ENCODE data around the gene MYO18B.

Gene MYO18B

DNA sequence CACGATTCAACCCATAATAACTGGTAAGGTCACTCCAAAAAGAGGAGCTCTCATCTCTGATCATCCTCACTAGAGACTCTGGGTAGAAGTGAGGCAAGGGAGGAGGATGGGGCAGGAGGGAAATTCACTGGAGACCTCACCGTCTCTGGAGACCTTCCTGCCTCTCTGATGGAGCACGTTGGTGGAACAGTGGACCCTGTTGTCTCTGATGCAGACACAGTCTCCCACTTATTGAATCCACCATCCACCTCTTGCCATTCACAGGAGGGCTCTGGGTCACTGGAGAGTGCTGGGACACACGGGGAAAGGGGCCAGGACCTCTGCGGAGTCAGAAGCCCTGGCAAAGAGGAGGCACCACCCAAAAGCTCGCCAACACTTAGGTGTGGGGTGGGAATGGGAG lies 289.7 kb downstream of the MYO18B start:
- TF ChIP-seq, protein P1, sequence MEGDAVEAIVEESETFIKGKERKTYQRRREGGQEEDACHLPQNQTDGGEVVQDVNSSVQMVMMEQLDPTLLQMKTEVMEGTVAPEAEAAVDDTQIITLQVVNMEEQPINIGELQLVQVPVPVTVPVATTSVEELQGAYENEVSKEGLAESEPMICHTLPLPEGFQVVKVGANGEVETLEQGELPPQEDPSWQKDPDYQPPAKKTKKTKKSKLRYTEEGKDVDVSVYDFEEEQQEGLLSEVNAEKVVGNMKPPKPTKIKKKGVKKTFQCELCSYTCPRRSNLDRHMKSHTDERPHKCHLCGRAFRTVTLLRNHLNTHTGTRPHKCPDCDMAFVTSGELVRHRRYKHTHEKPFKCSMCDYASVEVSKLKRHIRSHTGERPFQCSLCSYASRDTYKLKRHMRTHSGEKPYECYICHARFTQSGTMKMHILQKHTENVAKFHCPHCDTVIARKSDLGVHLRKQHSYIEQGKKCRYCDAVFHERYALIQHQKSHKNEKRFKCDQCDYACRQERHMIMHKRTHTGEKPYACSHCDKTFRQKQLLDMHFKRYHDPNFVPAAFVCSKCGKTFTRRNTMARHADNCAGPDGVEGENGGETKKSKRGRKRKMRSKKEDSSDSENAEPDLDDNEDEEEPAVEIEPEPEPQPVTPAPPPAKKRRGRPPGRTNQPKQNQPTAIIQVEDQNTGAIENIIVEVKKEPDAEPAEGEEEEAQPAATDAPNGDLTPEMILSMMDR (IDR thresholded peaks at IDR 0.05; ENCODE audit: insufficient read depth, low read length, poor library complexity, severe bottlenecking) = no peak
- Histone ChIP-seq H3K27me3 (replicated peaks; ENCODE audit: control insufficient read depth, insufficient read depth, low read length) (no peaks in the 10 kb centered on the region), H3K36me3 (ENCODE audit: control insufficient read depth, insufficient read depth, low read length) (no peaks in the 10 kb centered on the region), H3K4me3 (replicated peaks; ENCODE audit: low read depth, low read length) (no peak overlapping the region)
- DNase-seq (ENCODE audit: extremely low read depth, insufficient read length) = no peak

DNA sequence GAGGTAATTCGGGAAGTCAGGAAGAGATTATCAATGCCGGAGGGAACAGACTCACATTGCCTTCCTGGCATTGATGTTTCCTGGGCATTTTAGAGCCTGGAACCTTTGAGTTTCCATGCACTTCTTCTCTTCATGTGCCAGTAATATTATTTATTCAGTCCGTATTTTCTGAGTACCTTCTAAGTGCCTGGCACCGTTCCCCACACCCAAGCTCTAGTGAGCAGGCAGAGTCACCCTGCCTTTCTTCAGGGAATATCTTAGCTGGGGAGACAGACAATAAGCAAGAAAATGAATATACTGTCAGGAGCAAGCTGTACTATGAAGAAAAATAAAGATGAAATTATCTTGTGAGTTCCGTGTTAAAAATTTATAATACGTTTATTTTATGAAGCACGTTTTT lies 291.1 kb downstream of the MYO18B start:
- H3K27me3 ChIP-seq (replicated peaks; ENCODE audit: control insufficient read depth, insufficient read depth, low read length) = no peaks in the 10 kb centered on the region
- no peak overlapping the region for H3K4me3 ChIP-seq (replicated peaks; ENCODE audit: low read depth, low read length)
- TF ChIP-seq, protein P1 (IDR thresholded peaks at IDR 0.05; ENCODE audit: insufficient read depth, low read length, poor library complexity, severe bottlenecking) = no peak
- H3K36me3 ChIP-seq (ENCODE audit: control insufficient read depth, insufficient read depth, low read length) = no peaks in the 10 kb centered on the region
- no peak for DNase-seq (ENCODE audit: extremely low read depth, insufficient read length)

DNA sequence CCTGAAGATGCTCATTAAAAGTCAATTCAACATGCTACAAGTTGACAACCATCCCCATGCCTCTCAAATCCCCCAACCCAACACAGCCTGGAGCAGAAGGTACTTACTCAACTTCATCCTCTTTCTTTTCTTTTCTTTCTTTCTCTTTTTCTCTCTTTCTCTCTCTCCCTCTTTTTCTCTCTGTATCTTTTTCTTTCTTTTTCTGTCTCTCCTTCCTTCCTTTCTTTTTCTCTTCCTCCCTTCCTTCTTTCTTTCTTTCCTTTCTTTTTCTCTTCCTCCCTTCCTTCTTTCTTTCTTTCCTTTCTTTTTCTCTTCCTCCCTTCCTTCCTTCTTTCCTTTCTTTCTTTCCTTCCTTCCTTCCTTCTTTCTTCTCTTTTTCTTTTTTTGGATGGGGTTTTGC lies 291.6 kb downstream of the MYO18B start:
- no peak overlapping the region for H3K4me3 ChIP-seq (replicated peaks; ENCODE audit: low read depth, low read length)
- no peak for DNase-seq (ENCODE audit: extremely low read depth, insufficient read length)
- no peaks in the 10 kb centered on the region for H3K36me3 ChIP-seq (ENCODE audit: control insufficient read depth, insufficient read depth, low read length)
- TF ChIP-seq, protein P1 (IDR thresholded peaks at IDR 0.05; ENCODE audit: insufficient read depth, low read length, poor library complexity, severe bottlenecking) = no peak
- H3K27me3 ChIP-seq (replicated peaks; ENCODE audit: control insufficient read depth, insufficient read depth, low read length) = no peaks in the 10 kb centered on the region

DNA sequence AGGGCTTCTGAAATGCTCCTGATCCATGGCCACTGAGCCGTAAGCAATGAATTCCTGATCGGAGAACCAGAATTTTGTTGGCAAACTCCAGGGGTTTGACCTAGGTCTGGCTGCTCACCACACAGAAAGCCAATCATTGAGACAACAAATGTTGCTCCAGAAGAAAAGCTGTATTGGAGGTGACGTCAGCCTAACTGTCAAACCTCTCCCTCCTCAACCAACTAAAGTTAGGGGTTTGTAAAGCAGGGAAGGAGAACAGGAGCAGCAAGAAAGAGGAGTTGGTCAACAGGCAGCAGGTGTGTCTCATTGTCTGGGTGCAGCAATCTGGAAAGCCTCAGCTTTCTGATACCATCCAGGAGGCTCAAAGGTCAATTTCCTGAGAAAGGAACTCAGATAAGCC lies 293.5 kb downstream of the MYO18B start:
- DNase-seq (ENCODE audit: extremely low read depth, insufficient read length) = no peak
- Histone ChIP-seq H3K36me3 (ENCODE audit: control insufficient read depth, insufficient read depth, low read length) (no peaks in the 10 kb centered on the region), H3K4me3 (replicated peaks; ENCODE audit: low read depth, low read length) (no peak overlapping the region), H3K27me3 (replicated peaks; ENCODE audit: control insufficient read depth, insufficient read depth, low read length) (no peaks in the 10 kb centered on the region)
- TF ChIP-seq, protein P1 (IDR thresholded peaks at IDR 0.05; ENCODE audit: insufficient read depth, low read length, poor library complexity, severe bottlenecking) = no peak

DNA sequence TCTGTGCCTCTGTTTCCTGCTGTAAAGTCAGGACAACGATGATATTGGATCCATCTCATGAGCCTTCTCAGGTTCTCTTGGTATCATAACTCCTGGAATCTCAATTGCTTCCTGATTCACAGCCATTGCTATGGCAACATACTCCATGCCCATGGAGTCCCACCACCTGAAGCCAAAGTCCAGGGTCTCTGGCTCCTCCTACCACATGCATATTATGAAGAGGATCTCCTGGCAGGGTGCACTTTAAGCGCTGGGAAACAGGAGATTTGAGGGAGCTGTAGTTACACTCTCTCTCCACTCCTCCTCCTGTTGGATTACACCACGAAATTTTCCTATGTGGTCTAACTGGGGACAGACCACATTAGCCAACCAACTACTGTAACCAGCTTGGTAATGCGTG lies 296.4 kb downstream of the MYO18B start:
- no peaks in the 10 kb centered on the region for H3K36me3 ChIP-seq (ENCODE audit: control insufficient read depth, insufficient read depth, low read length)
- no peak for DNase-seq (ENCODE audit: extremely low read depth, insufficient read length)
- H3K4me3 ChIP-seq (replicated peaks; ENCODE audit: low read depth, low read length) = no peak overlapping the region
- TF ChIP-seq, protein P1 (IDR thresholded peaks at IDR 0.05; ENCODE audit: insufficient read depth, low read length, poor library complexity, severe bottlenecking) = no peak
- no peaks in the 10 kb centered on the region for H3K27me3 ChIP-seq (replicated peaks; ENCODE audit: control insufficient read depth, insufficient read depth, low read length)

DNA sequence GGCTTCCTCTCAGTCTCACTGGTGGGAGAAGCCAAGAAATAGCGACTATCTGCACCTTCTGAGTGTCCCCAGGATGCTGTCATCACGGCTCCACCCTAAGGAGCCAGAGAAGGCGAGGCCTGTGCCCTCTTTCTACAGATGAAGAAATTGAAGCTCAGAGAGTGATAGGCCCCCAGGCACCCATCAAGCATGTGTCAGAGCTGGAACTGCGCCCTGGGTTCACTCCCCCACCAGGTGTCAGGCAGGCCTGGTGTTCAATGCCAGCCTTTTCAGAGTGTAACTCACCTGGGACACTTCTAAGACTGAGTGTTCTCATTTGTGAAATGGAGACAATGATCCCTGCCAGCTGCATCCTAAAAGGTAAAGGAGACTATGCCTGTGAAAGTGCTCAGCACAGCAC lies 299.9 kb downstream of the MYO18B start:
- Histone ChIP-seq H3K27me3 (replicated peaks; ENCODE audit: control insufficient read depth, insufficient read depth, low read length) (no peaks in the 10 kb centered on the region), H3K36me3 (ENCODE audit: control insufficient read depth, insufficient read depth, low read length) (no peaks in the 10 kb centered on the region), H3K4me3 (replicated peaks; ENCODE audit: low read depth, low read length) (no peak overlapping the region)
- DNase-seq (ENCODE audit: extremely low read depth, insufficient read length) = no peak
- TF ChIP-seq, protein P1 (IDR thresholded peaks at IDR 0.05; ENCODE audit: insufficient read depth, low read length, poor library complexity, severe bottlenecking) = no peak

Data from GM06990 (cell line).